Stomach smooth muscle (tissue), 2 donors: Measurements from ENCODE around the gene JARID2.

Experiments
- H3K27ac ChIP-seq: one replicate; pipeline ENCODE4 v1.7.0; 2013; ENCODE audit warnings: mild to moderate bottlenecking, low read length, inconsistent platforms
- H3K27me3 ChIP-seq, 2 donors: one replicate each; pipeline ENCODE4 v1.7.0; 2013; ENCODE audit warnings: low read length in 2 of 2; ENCODE audit not compliant: insufficient read depth in 2 of 2, control insufficient read depth in 1 of 2
- H3K36me3 ChIP-seq, 2 donors: one replicate each; pipeline ENCODE4 v1.7.0; 2013; ENCODE audit warnings: low read length in 2 of 2; ENCODE audit not compliant: control insufficient read depth in 2 of 2, insufficient read depth in 2 of 2
- H3K4me1 ChIP-seq: one replicate; pipeline ENCODE4 v1.7.0; 2013; ENCODE audit warnings: low read length; ENCODE audit not compliant: control insufficient read depth, insufficient read depth
- H3K4me3 ChIP-seq, 2 donors: one replicate each; pipeline ENCODE4 v1.7.0; 2013; ENCODE audit warnings: low read length in 2 of 2
- H3K9ac ChIP-seq, 2 donors: one replicate each; pipeline ENCODE4 v1.7.0; 2013; ENCODE audit warnings: low read length in 2 of 2, mild to moderate bottlenecking in 1 of 2
- H3K9me3 ChIP-seq, 2 donors: one replicate each; pipeline ENCODE4 v1.7.0; 2013; ENCODE audit warnings: low read length in 2 of 2; ENCODE audit not compliant: control insufficient read depth in 2 of 2
- donor health status: healthy.
- donor health status: Pancreatic carcinoma.

The JARID2 gene

DNA sequence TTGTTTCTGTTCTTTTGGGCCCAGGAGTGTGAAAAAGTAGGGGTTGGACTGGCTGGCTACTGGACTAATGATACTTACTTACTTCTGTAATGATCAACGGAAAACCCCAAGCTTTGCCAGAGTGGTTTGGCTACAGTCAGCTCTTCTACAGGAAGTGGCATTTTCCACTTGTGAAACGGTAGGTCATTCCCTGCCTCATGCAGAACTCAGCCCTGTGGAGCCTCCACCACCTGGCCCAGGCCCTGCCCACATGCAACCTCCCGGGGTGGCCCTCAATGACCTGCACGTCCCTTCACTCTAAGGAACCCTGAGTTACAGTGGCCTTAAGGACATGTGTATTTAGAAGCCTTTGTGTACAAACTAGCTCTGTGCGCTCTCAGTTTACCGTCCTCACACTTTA lies 276.6 kb downstream of the JARID2 start:
- peaks cover 6% of the 10 kb centered on the region for H3K4me1 ChIP-seq
- no peaks in the 10 kb centered on the region for H3K27me3 ChIP-seq
- peak overlapping the region; percentile 24 for H3K27ac ChIP-seq
- H3K4me3 ChIP-seq, result no peak overlapping the region
- H3K9ac ChIP-seq, result no peak overlapping the region
- no peaks in the 10 kb centered on the region for H3K9me3 ChIP-seq
- H3K36me3 ChIP-seq, result peaks cover 33 to 36% of the 10 kb centered on the region in 2 donors

DNA sequence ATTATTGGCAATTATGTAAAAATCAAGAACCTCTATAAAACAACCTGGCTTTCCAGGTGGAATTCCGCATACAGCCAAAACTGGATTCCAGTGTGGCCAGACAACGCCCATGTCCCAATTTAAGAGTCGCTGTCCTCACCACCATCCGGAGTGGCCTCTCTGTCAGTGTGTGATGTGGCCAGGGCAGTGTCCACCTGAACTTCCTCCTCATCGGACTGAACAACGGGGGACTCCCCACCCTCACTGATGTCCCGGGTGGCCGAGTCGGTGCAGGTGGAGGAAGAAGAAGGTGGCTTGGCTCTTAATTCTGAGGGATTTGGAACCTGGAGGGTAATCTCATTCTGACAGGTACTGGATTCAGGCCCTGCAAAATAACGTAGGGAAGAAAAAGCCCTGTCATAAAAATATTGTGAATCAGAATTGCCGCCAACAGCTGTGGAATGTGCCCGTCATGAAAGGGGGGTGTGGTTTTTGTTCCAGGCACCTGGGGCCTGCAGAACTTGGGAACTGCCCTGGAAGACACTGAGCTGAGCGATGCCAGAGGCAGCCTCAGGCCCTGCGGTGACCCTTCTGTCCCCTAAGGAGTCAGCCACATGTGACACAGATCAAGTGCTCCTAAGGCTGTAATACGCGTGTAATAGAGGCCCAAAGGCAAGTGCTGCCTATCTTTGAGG lies 277.1 kb downstream of the JARID2 start:
- Histone ChIP-seq H3K4me1 (peaks cover 6% of the 10 kb centered on the region), H3K27me3 (no peaks in the 10 kb centered on the region), H3K36me3 (peaks cover 30 to 31% of the 10 kb centered on the region in 2 donors), H3K4me3 (no peak overlapping the region), H3K9ac (no peak overlapping the region), H3K9me3 (no peaks in the 10 kb centered on the region), H3K27ac (no peak overlapping the region)

DNA sequence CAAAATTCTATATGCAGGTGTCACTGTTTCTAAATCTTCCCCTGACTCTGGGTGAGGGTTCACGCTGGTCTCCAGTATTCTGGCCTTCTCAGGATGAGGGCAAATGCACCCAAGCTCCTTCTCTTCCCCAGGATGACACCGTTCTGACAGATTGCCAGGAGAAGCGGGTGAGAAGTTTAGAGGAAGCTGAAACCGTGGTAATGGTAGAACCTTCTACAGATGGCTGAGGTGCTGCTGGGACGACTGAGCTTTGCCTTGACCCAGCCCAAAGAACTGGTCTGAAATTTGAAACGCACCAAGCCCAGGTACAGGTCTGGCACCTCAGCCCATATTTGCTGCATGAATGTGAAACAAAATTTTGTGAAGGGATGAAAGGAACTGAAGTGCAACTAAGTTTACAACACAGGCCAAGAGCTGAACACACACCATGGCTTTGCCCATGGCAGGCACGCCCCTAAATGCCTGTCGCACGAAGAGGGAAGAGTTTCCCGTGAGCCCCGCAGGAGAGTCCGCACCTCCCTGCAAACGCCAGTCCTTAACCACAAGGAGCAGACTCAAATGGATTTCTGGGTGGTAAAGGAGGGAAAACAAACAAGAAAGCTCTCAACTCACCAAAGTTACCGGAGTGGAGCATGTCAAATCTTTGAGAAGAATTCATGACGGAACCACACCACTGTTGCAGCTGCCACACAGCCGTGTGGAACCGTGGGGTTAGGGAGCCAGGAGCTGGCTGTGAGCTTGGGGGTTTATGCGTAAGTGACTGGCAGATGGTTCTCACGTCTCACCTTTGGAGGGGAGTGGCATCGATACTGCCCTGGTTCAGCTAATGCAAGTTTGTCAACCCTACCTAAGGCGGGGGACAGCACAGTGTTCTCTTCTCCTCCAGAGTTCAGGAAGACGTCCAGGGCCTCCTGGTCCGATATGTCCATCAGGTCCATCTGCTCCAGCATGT lies 278.1 kb downstream of the JARID2 start:
- Histone ChIP-seq H3K27ac (no peak overlapping the region), H3K9me3 (no peaks in the 10 kb centered on the region), H3K4me3 (no peak overlapping the region), H3K27me3 (no peaks in the 10 kb centered on the region), H3K36me3 (peaks cover 28 to 30% of the 10 kb centered on the region in 2 donors), H3K4me1 (peaks cover 6% of the 10 kb centered on the region), H3K9ac (no peak overlapping the region)

DNA sequence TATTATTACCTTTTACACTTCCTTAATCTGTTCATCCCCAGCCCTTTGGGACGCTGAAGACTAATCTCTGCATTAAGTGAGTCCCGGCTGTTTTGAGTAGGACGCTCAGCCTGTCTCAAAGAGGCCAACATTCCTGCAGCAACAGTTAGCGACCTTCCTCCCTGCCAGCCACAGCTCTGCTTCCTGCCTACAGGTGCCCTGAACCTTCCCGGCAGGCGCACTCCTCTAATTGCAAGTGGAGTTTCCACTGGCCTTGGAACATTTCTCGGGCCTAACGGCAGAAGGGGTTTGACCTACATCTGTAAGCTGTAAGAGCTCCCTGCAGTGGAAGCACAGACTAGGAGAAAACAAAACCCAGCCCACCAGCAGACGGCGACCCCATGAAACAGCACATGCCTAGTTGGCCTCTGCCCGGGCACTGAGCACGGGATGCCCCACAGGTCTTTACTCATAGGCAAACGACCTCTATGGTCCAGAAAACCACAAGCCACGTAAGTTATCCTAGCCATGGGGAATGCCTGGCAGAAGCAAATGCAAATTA lies 279.1 kb downstream of the JARID2 start:
- Histone ChIP-seq H3K4me1 (peaks cover 6% of the 10 kb centered on the region), H3K9ac (no peak overlapping the region), H3K27ac (no peak overlapping the region), H3K9me3 (no peaks in the 10 kb centered on the region), H3K4me3 (no peak overlapping the region), H3K27me3 (no peaks in the 10 kb centered on the region), H3K36me3 (peaks cover 24 to 29% of the 10 kb centered on the region in 2 donors)

DNA sequence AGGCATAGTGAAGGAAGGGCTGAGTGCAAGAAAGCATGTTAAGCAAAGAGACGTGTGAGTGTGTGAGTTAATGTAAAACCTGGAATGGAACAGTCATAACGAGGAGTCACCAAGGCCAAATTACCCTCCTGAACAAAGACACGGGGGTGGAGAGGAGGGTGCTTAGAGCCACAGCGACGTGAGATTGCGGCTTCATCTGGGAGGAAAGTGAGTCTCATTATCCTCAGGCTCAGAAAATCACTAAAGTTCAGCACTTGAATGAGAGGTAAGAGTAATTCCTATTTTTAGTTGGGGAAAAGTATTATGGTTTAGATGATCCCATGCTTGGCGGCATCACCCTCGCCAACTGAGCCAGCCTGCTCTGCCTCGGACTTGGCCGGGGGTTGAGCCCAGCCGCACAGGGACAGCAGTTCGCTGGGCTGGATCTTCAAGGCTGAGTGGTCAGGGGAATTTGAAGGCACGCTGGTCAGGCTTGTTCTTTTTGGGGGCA lies 280.4 kb downstream of the JARID2 start:
- Histone ChIP-seq H3K4me1 (peaks cover 6% of the 10 kb centered on the region), H3K27me3 (no peaks in the 10 kb centered on the region), H3K9me3 (no peaks in the 10 kb centered on the region), H3K36me3 (peaks cover 21 to 31% of the 10 kb centered on the region in 2 donors), H3K4me3 (no peak overlapping the region), H3K9ac (no peak overlapping the region), H3K27ac (no peak overlapping the region)

DNA sequence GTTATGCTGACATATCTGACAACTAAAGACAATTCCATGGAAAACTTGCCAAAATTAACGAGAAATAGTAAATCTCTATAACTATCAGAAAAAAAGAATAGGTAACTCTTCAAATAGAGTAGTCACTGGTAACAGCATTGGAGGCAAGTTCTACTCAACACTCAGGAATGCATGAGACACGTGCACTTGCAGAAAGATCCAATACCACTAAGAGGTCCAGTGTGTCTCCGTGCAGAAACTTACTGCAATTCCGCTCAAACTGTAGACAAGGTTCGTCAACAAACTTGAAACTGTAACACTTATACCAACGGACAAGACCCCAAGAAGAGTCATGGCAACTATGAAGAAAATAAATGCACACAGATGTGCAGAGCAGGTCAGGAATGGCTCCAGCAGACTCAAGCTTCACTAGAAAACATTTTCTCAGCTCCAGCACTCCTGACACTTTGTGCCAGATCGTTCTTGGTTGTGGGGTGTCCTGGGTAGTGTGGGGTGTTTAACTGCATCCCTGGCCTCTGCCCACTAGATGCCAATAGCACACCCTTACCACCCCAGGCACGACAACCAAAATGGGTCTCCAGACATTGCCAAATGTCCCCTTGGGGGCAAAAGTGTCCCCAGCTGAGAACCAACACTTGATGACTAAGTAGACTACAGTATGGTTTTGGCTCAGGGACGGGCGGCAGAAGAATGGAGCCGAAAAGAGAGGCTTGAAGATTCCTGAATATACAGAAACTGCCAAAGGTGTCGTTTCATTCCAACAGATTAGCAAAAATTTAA lies 282.2 kb downstream of the JARID2 start:
- Histone ChIP-seq H3K27ac (no peak overlapping the region), H3K9ac (no peak overlapping the region), H3K9me3 (no peaks in the 10 kb centered on the region), H3K27me3 (no peaks in the 10 kb centered on the region), H3K4me1 (no peaks in the 10 kb centered on the region), H3K4me3 (no peak overlapping the region), H3K36me3 (peaks cover 16 to 25% of the 10 kb centered on the region in 2 donors)

DNA sequence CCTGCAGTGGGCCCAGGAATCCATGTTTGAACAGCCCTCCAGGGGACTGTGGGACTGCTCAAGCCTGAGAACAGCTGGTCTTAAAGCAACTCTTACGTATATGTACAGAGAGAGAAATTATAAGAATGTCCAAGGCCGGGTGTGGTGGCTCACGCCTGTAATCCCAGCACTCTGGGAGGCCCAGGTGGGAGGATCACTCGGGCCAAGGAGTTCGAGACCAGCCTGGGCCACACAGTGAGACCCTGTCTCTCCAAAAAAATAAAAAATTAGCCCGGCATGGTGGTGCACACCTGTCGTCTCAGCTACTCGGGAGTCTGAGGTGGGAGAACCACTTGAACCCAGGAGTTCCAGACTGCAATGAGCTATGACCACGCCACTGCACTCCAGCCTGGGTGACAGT lies 283.0 kb downstream of the JARID2 start:
- H3K27ac ChIP-seq, result no peak overlapping the region
- no peaks in the 10 kb centered on the region for H3K4me1 ChIP-seq
- H3K36me3 ChIP-seq, result peaks cover 13 to 22% of the 10 kb centered on the region in 2 donors
- no peaks in the 10 kb centered on the region for H3K9me3 ChIP-seq
- H3K9ac ChIP-seq, result no peak overlapping the region
- H3K4me3 ChIP-seq, result no peak overlapping the region
- no peaks in the 10 kb centered on the region for H3K27me3 ChIP-seq

DNA sequence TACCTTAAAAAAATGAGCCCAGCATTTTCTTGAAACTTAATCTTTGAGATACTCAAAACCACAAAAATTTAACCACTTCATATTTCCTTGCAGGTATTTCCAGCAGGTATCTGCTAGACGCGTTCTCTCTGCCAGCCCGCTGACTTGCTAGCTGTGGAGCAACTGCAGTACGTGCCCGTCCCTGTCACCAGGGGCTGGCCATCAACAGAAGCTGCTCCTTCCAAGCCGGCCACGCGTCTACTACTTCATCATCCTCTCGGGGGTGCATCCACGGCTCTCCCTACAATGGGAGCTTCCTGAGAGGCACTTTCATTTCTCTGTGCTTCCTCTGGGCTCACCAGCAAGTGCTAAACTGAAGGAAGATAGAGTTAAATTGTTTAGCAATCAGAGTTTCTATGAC lies 284.5 kb downstream of the JARID2 start:
- Histone ChIP-seq H3K36me3 (peaks cover 8 to 16% of the 10 kb centered on the region in 2 donors), H3K9ac (no peak overlapping the region), H3K9me3 (no peaks in the 10 kb centered on the region), H3K27me3 (no peaks in the 10 kb centered on the region), H3K4me3 (no peak overlapping the region), H3K27ac (no peak overlapping the region), H3K4me1 (peaks cover 2% of the 10 kb centered on the region)

DNA sequence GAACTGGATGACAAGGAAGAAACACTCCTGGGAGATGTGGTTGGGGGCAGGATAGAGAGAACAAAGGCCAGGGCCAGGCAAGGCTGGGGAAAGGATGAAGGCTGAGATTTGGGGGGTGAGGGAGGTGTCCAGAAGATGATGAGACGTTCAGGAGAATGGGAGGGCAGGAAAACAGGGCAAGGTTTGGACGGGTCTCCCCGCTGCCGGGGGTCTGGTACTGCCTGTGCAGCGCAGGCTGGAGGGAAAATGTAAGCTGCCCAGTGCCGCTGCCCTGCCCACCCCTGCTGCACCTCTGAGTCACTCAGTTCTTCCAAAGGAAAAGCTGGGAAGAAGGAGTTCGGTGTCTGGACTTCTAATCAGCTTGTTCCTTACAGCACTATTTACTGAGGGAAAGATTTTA lies 286.1 kb downstream of the JARID2 start:
- no peaks in the 10 kb centered on the region for H3K27me3 ChIP-seq
- no peak overlapping the region for H3K4me3 ChIP-seq
- peaks cover 8 to 12% of the 10 kb centered on the region in 2 donors for H3K36me3 ChIP-seq
- H3K27ac ChIP-seq, result no peak overlapping the region
- H3K4me1 ChIP-seq, result peaks cover 10% of the 10 kb centered on the region
- H3K9me3 ChIP-seq, result no peaks in the 10 kb centered on the region
- no peak overlapping the region for H3K9ac ChIP-seq

DNA sequence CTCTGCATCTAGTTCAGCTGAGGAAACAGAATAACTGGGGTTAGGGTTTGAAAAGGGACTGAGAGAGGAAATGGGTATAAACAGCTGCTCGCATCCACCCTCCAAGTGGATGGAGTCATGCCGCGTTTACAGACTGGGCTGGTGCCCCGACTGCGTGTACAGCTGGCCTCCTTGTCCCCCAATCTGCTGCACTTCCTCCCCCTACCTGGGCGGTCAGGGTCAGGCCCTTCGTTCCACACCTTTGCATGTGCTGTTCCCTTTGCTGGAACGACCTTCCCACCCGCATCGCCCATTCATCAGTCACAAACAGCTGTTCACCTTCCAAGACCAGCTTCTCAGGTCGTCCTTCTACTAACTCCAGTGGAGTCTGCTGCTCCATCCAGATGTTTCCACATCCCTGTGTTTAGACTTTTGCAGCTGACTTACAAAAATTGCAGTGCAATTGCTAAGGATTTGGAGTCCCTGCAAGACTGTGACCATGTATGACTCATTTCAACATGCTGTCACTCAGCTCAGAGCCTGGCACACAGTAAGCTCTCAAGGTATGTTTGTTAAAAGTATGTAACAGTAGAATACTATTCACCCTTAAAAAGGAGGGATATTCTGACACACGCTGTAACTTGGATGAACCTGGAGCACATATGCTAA lies 287.6 kb downstream of the JARID2 start:
- Histone ChIP-seq H3K4me3 (no peak overlapping the region), H3K27ac (no peak overlapping the region), H3K36me3 (peaks cover 8 to 12% of the 10 kb centered on the region in 2 donors), H3K9ac (no peak overlapping the region), H3K27me3 (no peaks in the 10 kb centered on the region), H3K9me3 (no peaks in the 10 kb centered on the region), H3K4me1 (peaks cover 10% of the 10 kb centered on the region)
